ENCODE data around the gene MYH13. TPM values are rescaled to one million over a fixed set of nuclear protein-coding genes. Genes with fewer than 3 reads are reported as not detected.

Gene MYH13
- total RNA-seq, 1 experiment from 2014 or later = not detected

DNA sequence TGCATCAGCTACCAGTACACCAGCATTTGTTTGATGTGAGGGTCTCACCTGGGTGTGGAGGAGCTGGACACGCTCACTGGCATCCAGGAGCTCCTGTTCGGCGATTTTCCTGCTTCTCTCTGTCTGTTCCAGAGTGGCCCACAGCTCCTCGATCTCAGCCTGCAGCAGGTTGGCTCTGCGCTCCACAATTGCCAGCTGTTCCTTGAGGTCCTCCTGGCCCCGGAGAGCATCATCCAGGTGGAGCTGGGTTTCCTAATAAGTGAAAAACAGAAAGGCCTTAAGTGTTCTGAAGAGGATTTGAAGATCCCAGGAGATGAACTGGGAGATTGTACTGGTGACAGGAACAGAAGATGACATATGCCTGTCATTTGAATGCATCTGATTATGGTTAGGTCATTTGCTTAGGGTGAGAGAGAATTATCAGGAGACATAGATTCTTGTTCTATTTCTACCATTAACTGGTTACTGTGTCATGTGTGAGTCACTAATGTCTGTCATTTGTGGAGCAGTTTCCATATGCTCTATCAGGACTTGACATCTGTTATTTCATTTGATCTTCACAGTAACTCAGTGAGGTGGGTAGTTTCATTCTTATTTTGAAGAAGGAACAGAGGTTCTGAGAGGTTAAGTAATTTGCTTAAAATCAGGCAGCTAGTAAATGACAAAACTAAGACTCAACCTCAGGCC lies 21.5 kb upstream of the MYH13 start:
- H4K20me1 ChIP-seq (ENCODE audit: control insufficient read depth, insufficient read depth, insufficient read length) = no peaks in the 10 kb centered on the region
- H2BK5ac ChIP-seq (ENCODE audit: insufficient read length, low read length) = no peak overlapping the region
- H3K9me3 ChIP-seq (ENCODE audit: control insufficient read depth, low read depth, low read length) = no peaks in the 10 kb centered on the region
- no peaks in the 10 kb centered on the region for H3K79me1 ChIP-seq (ENCODE audit: insufficient read depth, low read depth, low read length, poor library complexity, severe bottlenecking)
- H2AFZ ChIP-seq (ENCODE audit: low read length) = no peak overlapping the region
- no peak overlapping the region for H3K9ac ChIP-seq (ENCODE audit: extremely low read depth, insufficient read length, low read length)
- H3K23me2 ChIP-seq (ENCODE audit: insufficient read length, low read depth, low read length, poor library complexity, severe bottlenecking) = no peaks in the 10 kb centered on the region
- H3K23ac ChIP-seq (ENCODE audit: insufficient read length, low read depth, low read length) = no peak overlapping the region
- H3K36me3 Mint-ChIP-seq (ENCODE audit: insufficient read depth in 1 of 3, low read depth in 3 of 3) = no peaks in the 10 kb centered on the region
- no peak overlapping the region for H3K14ac ChIP-seq (ENCODE audit: insufficient read depth, low read length)
- no peaks in the 10 kb centered on the region for H3K79me2 ChIP-seq (ENCODE audit: insufficient read depth, low read length)
- H3K27me3 Mint-ChIP-seq (ENCODE audit: low read depth) = peaks cover 2% of the 10 kb centered on the region; the same call in 1 of the 2 replicates
- no peak overlapping the region for H3K4me2 ChIP-seq (ENCODE audit: insufficient read depth, insufficient read length, low read length)
- H3K9me3 Mint-ChIP-seq = no peaks in the 10 kb centered on the region; a peak in 1 of 5 replicates
- H2BK12ac ChIP-seq (ENCODE audit: insufficient read length, low read depth, low read length) = no peak overlapping the region
- H2BK120ac ChIP-seq (ENCODE audit: low read depth, low read length, poor library complexity, severe bottlenecking) = no peak overlapping the region
- no peak overlapping the region for H3K4ac ChIP-seq (ENCODE audit: low read depth, low read length)
- H4K5ac ChIP-seq (ENCODE audit: insufficient read length, low read depth, low read length) = no peak overlapping the region
- no peak overlapping the region for H2BK15ac ChIP-seq (ENCODE audit: low read depth, low read length)
- no peak overlapping the region for H2BK20ac ChIP-seq (ENCODE audit: low read depth, low read length, poor library complexity, severe bottlenecking)
- no peak overlapping the region for H3K27ac ChIP-seq (ENCODE audit: insufficient read length, low read depth, low read length)
- H3K4me3 Mint-ChIP-seq = no peak overlapping the region
- no peak for DNase-seq
- H4K8ac ChIP-seq (replicated peaks; ENCODE audit: insufficient read length, low read depth, low read length) = no peak overlapping the region
- no peaks in the 10 kb centered on the region for H3K4me1 ChIP-seq (ENCODE audit: insufficient read depth, low read length)
- TF ChIP-seq, protein P1, sequence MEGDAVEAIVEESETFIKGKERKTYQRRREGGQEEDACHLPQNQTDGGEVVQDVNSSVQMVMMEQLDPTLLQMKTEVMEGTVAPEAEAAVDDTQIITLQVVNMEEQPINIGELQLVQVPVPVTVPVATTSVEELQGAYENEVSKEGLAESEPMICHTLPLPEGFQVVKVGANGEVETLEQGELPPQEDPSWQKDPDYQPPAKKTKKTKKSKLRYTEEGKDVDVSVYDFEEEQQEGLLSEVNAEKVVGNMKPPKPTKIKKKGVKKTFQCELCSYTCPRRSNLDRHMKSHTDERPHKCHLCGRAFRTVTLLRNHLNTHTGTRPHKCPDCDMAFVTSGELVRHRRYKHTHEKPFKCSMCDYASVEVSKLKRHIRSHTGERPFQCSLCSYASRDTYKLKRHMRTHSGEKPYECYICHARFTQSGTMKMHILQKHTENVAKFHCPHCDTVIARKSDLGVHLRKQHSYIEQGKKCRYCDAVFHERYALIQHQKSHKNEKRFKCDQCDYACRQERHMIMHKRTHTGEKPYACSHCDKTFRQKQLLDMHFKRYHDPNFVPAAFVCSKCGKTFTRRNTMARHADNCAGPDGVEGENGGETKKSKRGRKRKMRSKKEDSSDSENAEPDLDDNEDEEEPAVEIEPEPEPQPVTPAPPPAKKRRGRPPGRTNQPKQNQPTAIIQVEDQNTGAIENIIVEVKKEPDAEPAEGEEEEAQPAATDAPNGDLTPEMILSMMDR (conservative IDR thresholded peaks at IDR 0.05) = no peak
- no peaks in the 10 kb centered on the region for H3K27me3 ChIP-seq (ENCODE audit: insufficient read depth, low read length)
- no CpG with 5 or more reads among the region's 6 CpGs for WGBS (ENCODE audit: extremely low coverage, insufficient read length, low lambda C conversion rate)
- no peak overlapping the region for H4K91ac ChIP-seq (ENCODE audit: insufficient read length, low read depth, low read length)
- no peak overlapping the region for H3T11ph ChIP-seq (ENCODE audit: low read length)
- H2AK5ac ChIP-seq (ENCODE audit: insufficient read length, low read length) = no peak overlapping the region
- H3K27ac Mint-ChIP-seq = no peak overlapping the region
- H3K18ac ChIP-seq (ENCODE audit: insufficient read length, low read depth, low read length) = no peak overlapping the region
- H3K4me1 Mint-ChIP-seq = no peaks in the 10 kb centered on the region
- H3K56ac ChIP-seq (ENCODE audit: insufficient read length, low read depth, low read length) = no peak overlapping the region
